CD4-positive, CD25-positive, alpha-beta regulatory T cell (primary cell): ENCODE results near the gene PEMT. TPM values are rescaled to one million over a fixed set of nuclear protein-coding genes. Genes with fewer than 3 reads are reported as not detected.
"Not testable (repeated sequence)": the region's sequence is repeated elsewhere in the genome, so short reads cannot be mapped to it uniquely, and the experiment has no call there.

Experiments
- ATAC-seq, 2 donors: fragments of 150-1000 bp; cut with Tn5 transposase; one replicate each; pipeline ENCODE4 v1.10.0; 2021; ENCODE audit warnings: low read depth in 2 of 2, moderate number of reproducible peaks in 2 of 2, moderate library complexity in 1 of 2
- DNase-seq, 3 donors: peaks; one replicate each; pipeline versions ENCODE4 v3.0.0 to v3.0.0-alpha.2; 2012 to 2022; ENCODE audit warnings: mixed read lengths in 1 of 3
- H3K27ac ChIP-seq: one replicate; pipeline ENCODE4 v1.7.0; 2013; ENCODE audit warnings: mild to moderate bottlenecking, low read length; ENCODE audit not compliant: insufficient read depth, poor library complexity, severe bottlenecking
- H3K27me3 ChIP-seq: one replicate; pipeline ENCODE4 v1.7.0; 2013; ENCODE audit warnings: low read length; ENCODE audit not compliant: control insufficient read depth, insufficient read depth
- H3K36me3 ChIP-seq: one replicate; pipeline ENCODE4 v1.7.0; 2013; ENCODE audit warnings: mild to moderate bottlenecking, low read length, moderate library complexity; ENCODE audit not compliant: control insufficient read depth, insufficient read depth
- H3K4me1 ChIP-seq: 2 replicates; pipeline ENCODE4 v1.7.0; 2013; ENCODE audit warnings: mild to moderate bottlenecking, low read length; ENCODE audit not compliant: insufficient read depth, control insufficient read depth, poor library complexity, severe bottlenecking
- H3K4me3 ChIP-seq: one replicate; pipeline ENCODE4 v1.7.0; 2013; ENCODE audit warnings: low read depth, mild to moderate bottlenecking, low read length, moderate library complexity
- H3K9me3 ChIP-seq, 2 experiments: 1 replicate in 1 of 2; 2 replicates in 1 of 2; pipeline ENCODE4 v1.7.0; 2013; ENCODE audit warnings: low read length in 2 of 2, mild to moderate bottlenecking in 1 of 2, moderate library complexity in 1 of 2; ENCODE audit not compliant: control insufficient read depth in 2 of 2
- H3K27ac Mint-ChIP-seq, 3 donors: one replicate each; pipeline ENCODE4 v1.8.0; 2020 to 2022; ENCODE audit warnings: mild to moderate bottlenecking in 3 of 3, mixed read lengths in 3 of 3, moderate library complexity in 2 of 3
- H3K27me3 Mint-ChIP-seq: one replicate; pipeline ENCODE4 v1.8.0; 2022; ENCODE audit warnings: mild to moderate bottlenecking, mixed read lengths
- H3K36me3 Mint-ChIP-seq: one replicate; pipeline ENCODE4 v1.8.0; 2020; ENCODE audit warnings: mixed read lengths
- H3K4me1 Mint-ChIP-seq, 4 donors: one replicate each; pipeline ENCODE4 v1.8.0; 2020 to 2022; ENCODE audit warnings: mixed read lengths in 4 of 4, mild to moderate bottlenecking in 1 of 4
- H3K4me3 Mint-ChIP-seq, 4 donors: one replicate each; pipeline ENCODE4 v1.8.0; 2020 to 2022; ENCODE audit warnings: mild to moderate bottlenecking in 4 of 4, mixed read lengths in 4 of 4, moderate library complexity in 3 of 4
- H3K9me3 Mint-ChIP-seq, 7 donors: one replicate each; pipeline ENCODE4 v1.8.0; 2020 to 2022; ENCODE audit warnings: mixed read lengths in 7 of 7, mild to moderate bottlenecking in 3 of 7, moderate library complexity in 2 of 7
- polyA plus RNA-seq, 4 donors: library from polyadenylated mRNA; unstranded; fragments of 300-500 nt; fragmentation: Illumina TruSeq; gene quantifications; one replicate each; pipeline ENCODE4 v1.2.3, GENCODE V29; 2021
- total RNA-seq: library from RNA; stranded (reverse); gene quantifications from one replicate; pipeline ENCODE4 v1.2.3, GENCODE V29; 2022

Gene PEMT
- total RNA-seq (13.2 TPM), polyA plus RNA-seq (10 to 100 TPM; 23.8 to 33.2 (median 29.4) TPM)

GRCh38 chr17:17591355-17592298 lies at the start of gene PEMT:
PEMT (minus strand) TSS chr17:17591708; CDS start chr17:17591626, 82 bp downstream.
- Histone ChIP-seq H3K9me3 (no peaks in the 10 kb centered on the region), H3K4me1 (peaks cover 21% of the 10 kb centered on the region), H3K27ac (peak within 1 kb of the TSS; percentile 85), H3K27me3 (no peaks in the 10 kb centered on the region), H3K36me3 (no peaks in the 10 kb centered on the region), H3K4me3 (peak within 1 kb of the TSS; percentile 84)
- peak within 1 kb of the TSS; percentile 95 to 97 (median 96) for H3K4me3 Mint-ChIP-seq
- peak within 1 kb of the TSS; percentile 90 to 99 (median 93) for H3K27ac Mint-ChIP-seq
- ATAC-seq (peak; percentile 93 to 95), DNase-seq (peak; percentile 91 to 99 (median 92))
- no peaks in the 10 kb centered on the region for H3K36me3 Mint-ChIP-seq
- no peaks in the 10 kb centered on the region for H3K27me3 Mint-ChIP-seq
- peaks cover 5 to 39% (median 22%) of the 10 kb centered on the region in 4 donors for H3K4me1 Mint-ChIP-seq
- no peaks in the 10 kb centered on the region for H3K9me3 Mint-ChIP-seq

- not testable (repeated sequence) for H3K4me3 Mint-ChIP-seq, H3K9me3 ChIP-seq, H3K27ac ChIP-seq, H3K27me3 Mint-ChIP-seq, H3K4me3 ChIP-seq, H3K9me3 Mint-ChIP-seq, H3K36me3 Mint-ChIP-seq, H3K27ac Mint-ChIP-seq, ATAC-seq, H3K4me1 ChIP-seq, H3K36me3 ChIP-seq, H3K27me3 ChIP-seq
- DNase-seq, result peak in 1 of 3 donors; percentile 51
- H3K4me1 Mint-ChIP-seq, result peaks cover 0 to 11% (median 5%) of the 10 kb centered on the region in 4 donors
These were observed 48.3 kb upstream of the PEMT start for GRCh38 chr17:17639661-17640270.

GRCh38 chr17:17638467-17638866 lies 47.0 kb upstream of the PEMT start:
- no peak for DNase-seq
- peaks cover 0 to 3% (median 0%) of the 10 kb centered on the region in 7 donors for H3K9me3 Mint-ChIP-seq
- no peak overlapping the region for H3K27ac Mint-ChIP-seq
- Histone ChIP-seq H3K27ac (no peak overlapping the region), H3K4me3 (no peak overlapping the region), H3K36me3 (no peaks in the 10 kb centered on the region), H3K27me3 (no peaks in the 10 kb centered on the region), H3K9me3 (no peaks in the 10 kb centered on the region), H3K4me1 (no peaks in the 10 kb centered on the region)
- H3K4me3 Mint-ChIP-seq, result peak overlapping the region in 1 of 4 donors; percentile 23
- no peaks in the 10 kb centered on the region for H3K36me3 Mint-ChIP-seq
- ATAC-seq, result no peak
- H3K27me3 Mint-ChIP-seq, result peaks cover 9% of the 10 kb centered on the region
- H3K4me1 Mint-ChIP-seq, result peaks cover 0 to 11% (median 5%) of the 10 kb centered on the region in 4 donors

- Mint-ChIP-seq H3K27ac (peak overlapping the region in 1 of 3 donors; percentile 58), H3K36me3 (no peaks in the 10 kb centered on the region)
- no peak for ATAC-seq
These were observed 44.9 kb upstream of the PEMT start for GRCh38 chr17:17636272-17636885.

GRCh38 chr17:17635537-17636271 lies 44.2 kb upstream of the PEMT start:
- H3K4me3 ChIP-seq, H3K27ac ChIP-seq, H3K4me3 Mint-ChIP-seq, H3K4me1 ChIP-seq, H3K9me3 ChIP-seq, H3K36me3 Mint-ChIP-seq, H3K36me3 ChIP-seq, ATAC-seq, DNase-seq, H3K9me3 Mint-ChIP-seq, H3K27me3 ChIP-seq, H3K27ac Mint-ChIP-seq, H3K27me3 Mint-ChIP-seq: not testable (repeated sequence)
- H3K4me1 Mint-ChIP-seq, result peaks cover 0 to 11% (median 2%) of the 10 kb centered on the region in 4 donors

More at GRCh38 chr17:17636272-17636885, 44.9 kb upstream of the PEMT start:
- peak overlapping the region in 1 of 4 donors; percentile 56 for H3K4me3 Mint-ChIP-seq
- no peak for DNase-seq
- Histone ChIP-seq H3K4me3 (no peak overlapping the region), H3K27ac (no peak overlapping the region), H3K27me3 (no peaks in the 10 kb centered on the region), H3K36me3 (no peaks in the 10 kb centered on the region), H3K4me1 (no peaks in the 10 kb centered on the region), H3K9me3 (no peaks in the 10 kb centered on the region)
- peaks cover 0 to 4% (median 0%) of the 10 kb centered on the region in 7 donors for H3K9me3 Mint-ChIP-seq
- peaks cover 0 to 11% (median 2%) of the 10 kb centered on the region in 4 donors for H3K4me1 Mint-ChIP-seq
- H3K27me3 Mint-ChIP-seq, result peaks cover 9% of the 10 kb centered on the region

- Histone ChIP-seq H3K4me1 (no peaks in the 10 kb centered on the region), H3K27me3 (no peaks in the 10 kb centered on the region), H3K4me3 (no peak overlapping the region), H3K9me3 (no peaks in the 10 kb centered on the region), H3K27ac (no peak overlapping the region), H3K36me3 (no peaks in the 10 kb centered on the region)
- DNase-seq (no peak), ATAC-seq (no peak)
- H3K4me1 Mint-ChIP-seq, result peaks cover 0 to 11% (median 2%) of the 10 kb centered on the region in 4 donors
- peaks cover 9% of the 10 kb centered on the region for H3K27me3 Mint-ChIP-seq
- H3K9me3 Mint-ChIP-seq, result peaks cover 0 to 4% (median 0%) of the 10 kb centered on the region in 7 donors
- no peak overlapping the region for H3K27ac Mint-ChIP-seq
- no peak overlapping the region for H3K4me3 Mint-ChIP-seq
- no peaks in the 10 kb centered on the region for H3K36me3 Mint-ChIP-seq
These were observed 43.6 kb upstream of the PEMT start for GRCh38 chr17:17635126-17635525.

GRCh38 chr17:17633310-17633709 lies 41.8 kb upstream of the PEMT start:
- no peak overlapping the region for H3K27ac Mint-ChIP-seq
- peaks cover 0 to 13% (median 5%) of the 10 kb centered on the region in 4 donors for H3K4me1 Mint-ChIP-seq
- Histone ChIP-seq H3K4me3 (no peak overlapping the region), H3K27me3 (no peaks in the 10 kb centered on the region), H3K36me3 (no peaks in the 10 kb centered on the region), H3K4me1 (peaks cover 4% of the 10 kb centered on the region), H3K27ac (no peak overlapping the region), H3K9me3 (no peaks in the 10 kb centered on the region)
- H3K27me3 Mint-ChIP-seq, result peaks cover 14% of the 10 kb centered on the region
- DNase-seq (no peak), ATAC-seq (no peak)
- H3K4me3 Mint-ChIP-seq, result no peak overlapping the region
- H3K36me3 Mint-ChIP-seq, result no peaks in the 10 kb centered on the region
- H3K9me3 Mint-ChIP-seq, result peaks cover 0 to 2% (median 0%) of the 10 kb centered on the region in 7 donors
